HG03095 (cell line): Measurements from ENCODE around the gene MGST2.
"Not testable (repeated sequence)": the region's sequence is repeated elsewhere in the genome, so short reads cannot be mapped to it uniquely, and the experiment has no call there.

Experiments used
- ATAC-seq: cut with Tn5 transposase; IDR thresholded peaks from one replicate; pipeline ENCODE4 v1.9.1; 2021; ENCODE audit warnings: moderate library complexity; ENCODE audit not compliant: unreplicated experiment

MGST2 gene

GRCh38 chr4:139665690-139666529, at the start of gene MGST2:
Gene MGST2, plus strand, starts transcription at chr4:139665819. Its CDS starts 201 bp downstream, at chr4:139666020.
- peak; percentile 72 for ATAC-seq

GRCh38 chr4:139617702-139618490, 47.7 kb upstream of the MGST2 start:
- ATAC-seq = no peak

GRCh38 chr4:139619644-139620043, 46.0 kb upstream of the MGST2 start:
- peak; percentile 59 for ATAC-seq

GRCh38 chr4:139622901-139623381, 42.7 kb upstream of the MGST2 start:
- no peak for ATAC-seq

GRCh38 chr4:139624441-139625092, 41.1 kb upstream of the MGST2 start:
- no peak for ATAC-seq

GRCh38 chr4:139625093-139625455, 40.5 kb upstream of the MGST2 start:
- no peak for ATAC-seq

- no peak for ATAC-seq
Measured at GRCh38 chr4:139625482-139625881, 40.1 kb upstream of the MGST2 start.

- no peak for ATAC-seq
Measured at GRCh38 chr4:139628184-139629012, 37.2 kb upstream of the MGST2 start.

- no peak for ATAC-seq
Measured at GRCh38 chr4:139629436-139630125, 36.0 kb upstream of the MGST2 start.

- ATAC-seq = no peak
Measured at GRCh38 chr4:139630126-139630495, 35.5 kb upstream of the MGST2 start.

- ATAC-seq = no peak
Measured at GRCh38 chr4:139630991-139631390, 34.6 kb upstream of the MGST2 start.

GRCh38 chr4:139631791-139632190, 33.8 kb upstream of the MGST2 start:
- no peak for ATAC-seq

GRCh38 chr4:139632739-139633138, 32.9 kb upstream of the MGST2 start:
- ATAC-seq = not testable (repeated sequence)

- ATAC-seq = no peak
Measured at GRCh38 chr4:139633195-139633594, 32.4 kb upstream of the MGST2 start.

GRCh38 chr4:139633661-139634060, 32.0 kb upstream of the MGST2 start:
- ATAC-seq = no peak

- no peak for ATAC-seq
Measured at GRCh38 chr4:139635966-139636365, 29.7 kb upstream of the MGST2 start.

GRCh38 chr4:139638306-139638705, 27.3 kb upstream of the MGST2 start:
- ATAC-seq = not testable (repeated sequence)

- ATAC-seq = no peak
Measured at GRCh38 chr4:139639654-139640053, 26.0 kb upstream of the MGST2 start.

GRCh38 chr4:139641218-139641617, 24.4 kb upstream of the MGST2 start:
- ATAC-seq = no peak

- no peak for ATAC-seq
Measured at GRCh38 chr4:139642364-139642763, 23.3 kb upstream of the MGST2 start.
